ENCODE results near the gene TNNT2.
A peak's percentile ranks its signal among the peaks of the same experiment; 100 is the strongest.

TNNT2 gene

DNA sequence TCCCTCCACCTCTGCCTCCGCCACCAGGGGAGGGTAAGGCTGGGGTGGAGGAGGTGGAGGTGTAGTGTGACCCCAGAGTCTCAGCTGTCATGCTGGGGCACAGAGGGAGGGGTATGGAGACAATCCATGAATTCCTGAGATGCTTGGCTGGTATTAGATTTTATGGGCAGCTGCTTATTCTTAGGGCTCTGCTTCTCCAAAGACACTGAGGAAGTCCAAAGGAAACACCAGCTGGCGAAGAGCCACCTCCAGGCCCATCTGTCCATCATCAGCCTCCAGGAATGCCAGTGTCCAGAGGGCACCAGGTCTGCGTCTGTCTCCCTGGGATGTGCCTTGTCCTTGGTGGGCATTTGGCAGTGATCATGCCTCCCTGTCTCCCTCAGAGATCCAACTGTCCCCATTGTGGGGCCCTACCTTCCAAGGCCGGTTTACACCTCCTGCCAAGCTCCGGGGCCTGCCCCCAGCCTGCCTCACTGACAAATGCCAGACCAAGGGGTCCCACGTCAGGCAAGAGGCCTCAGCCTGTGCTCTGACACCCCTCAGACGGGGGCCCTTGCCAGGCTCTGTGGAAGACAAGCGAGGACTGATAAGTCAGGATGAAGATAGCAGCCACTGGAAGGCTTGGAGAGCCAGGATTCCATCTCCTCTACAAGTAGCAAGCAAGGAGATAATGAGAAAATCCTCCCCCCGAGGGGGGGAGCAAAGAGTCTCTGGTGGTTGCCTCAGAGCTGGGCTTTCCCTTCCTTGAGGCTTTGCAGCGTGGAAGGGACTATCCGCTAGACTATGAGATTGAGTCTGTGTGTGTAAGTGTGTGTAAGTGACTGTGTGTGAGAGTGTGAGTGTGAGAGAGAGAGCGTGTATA lies 42.5 kb upstream of the TNNT2 start:
- TF ChIP-seq, protein P1, sequence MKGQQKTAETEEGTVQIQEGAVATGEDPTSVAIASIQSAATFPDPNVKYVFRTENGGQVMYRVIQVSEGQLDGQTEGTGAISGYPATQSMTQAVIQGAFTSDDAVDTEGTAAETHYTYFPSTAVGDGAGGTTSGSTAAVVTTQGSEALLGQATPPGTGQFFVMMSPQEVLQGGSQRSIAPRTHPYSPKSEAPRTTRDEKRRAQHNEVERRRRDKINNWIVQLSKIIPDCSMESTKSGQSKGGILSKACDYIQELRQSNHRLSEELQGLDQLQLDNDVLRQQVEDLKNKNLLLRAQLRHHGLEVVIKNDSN (IDR thresholded peaks at IDR 0.05), result no peak
- TF ChIP-seq TEAD4 (IDR thresholded peaks at IDR 0.05), result peak; percentile 75

DNA sequence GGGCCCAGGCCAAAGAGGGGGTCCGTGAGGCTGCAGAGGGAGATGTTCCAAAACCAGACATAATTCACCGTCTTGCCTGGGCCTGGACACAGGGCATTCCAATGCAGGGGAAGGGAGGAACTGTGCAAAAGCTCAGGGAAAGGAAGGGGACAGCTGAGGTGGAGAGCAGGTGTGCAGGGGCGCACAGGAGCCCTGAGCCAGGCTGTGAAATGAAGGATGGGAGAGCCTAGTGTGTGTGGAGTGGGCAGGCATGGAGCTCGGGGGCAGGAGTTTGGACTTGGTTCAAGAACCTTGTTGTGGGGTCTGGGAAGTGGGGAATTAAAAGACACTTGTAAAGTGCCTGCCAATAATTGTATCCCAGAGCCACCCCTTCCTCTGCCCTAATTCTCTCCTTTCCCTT lies 41.8 kb upstream of the TNNT2 start:
- TF ChIP-seq NFIC (IDR thresholded peaks at IDR 0.05), result no peak
- no peak for TF ChIP-seq RAD21 (IDR thresholded peaks at IDR 0.05; ENCODE audit: low read depth)
- TF ChIP-seq EGR1 (IDR thresholded peaks at IDR 0.05), result no peak
- no peak for TF ChIP-seq FOXM1 (IDR thresholded peaks at IDR 0.05; ENCODE audit: borderline replicate concordance, low read depth)
- no peak for TF ChIP-seq TCF12 (IDR thresholded peaks at IDR 0.05; ENCODE audit: low read depth)
- TF ChIP-seq, protein P2, sequence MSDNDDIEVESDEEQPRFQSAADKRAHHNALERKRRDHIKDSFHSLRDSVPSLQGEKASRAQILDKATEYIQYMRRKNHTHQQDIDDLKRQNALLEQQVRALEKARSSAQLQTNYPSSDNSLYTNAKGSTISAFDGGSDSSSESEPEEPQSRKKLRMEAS (IDR thresholded peaks at IDR 0.05), result no peak
- no peak for TF ChIP-seq TAF1 (IDR thresholded peaks at IDR 0.05; ENCODE audit: low read depth)
- TF ChIP-seq, protein P3, sequence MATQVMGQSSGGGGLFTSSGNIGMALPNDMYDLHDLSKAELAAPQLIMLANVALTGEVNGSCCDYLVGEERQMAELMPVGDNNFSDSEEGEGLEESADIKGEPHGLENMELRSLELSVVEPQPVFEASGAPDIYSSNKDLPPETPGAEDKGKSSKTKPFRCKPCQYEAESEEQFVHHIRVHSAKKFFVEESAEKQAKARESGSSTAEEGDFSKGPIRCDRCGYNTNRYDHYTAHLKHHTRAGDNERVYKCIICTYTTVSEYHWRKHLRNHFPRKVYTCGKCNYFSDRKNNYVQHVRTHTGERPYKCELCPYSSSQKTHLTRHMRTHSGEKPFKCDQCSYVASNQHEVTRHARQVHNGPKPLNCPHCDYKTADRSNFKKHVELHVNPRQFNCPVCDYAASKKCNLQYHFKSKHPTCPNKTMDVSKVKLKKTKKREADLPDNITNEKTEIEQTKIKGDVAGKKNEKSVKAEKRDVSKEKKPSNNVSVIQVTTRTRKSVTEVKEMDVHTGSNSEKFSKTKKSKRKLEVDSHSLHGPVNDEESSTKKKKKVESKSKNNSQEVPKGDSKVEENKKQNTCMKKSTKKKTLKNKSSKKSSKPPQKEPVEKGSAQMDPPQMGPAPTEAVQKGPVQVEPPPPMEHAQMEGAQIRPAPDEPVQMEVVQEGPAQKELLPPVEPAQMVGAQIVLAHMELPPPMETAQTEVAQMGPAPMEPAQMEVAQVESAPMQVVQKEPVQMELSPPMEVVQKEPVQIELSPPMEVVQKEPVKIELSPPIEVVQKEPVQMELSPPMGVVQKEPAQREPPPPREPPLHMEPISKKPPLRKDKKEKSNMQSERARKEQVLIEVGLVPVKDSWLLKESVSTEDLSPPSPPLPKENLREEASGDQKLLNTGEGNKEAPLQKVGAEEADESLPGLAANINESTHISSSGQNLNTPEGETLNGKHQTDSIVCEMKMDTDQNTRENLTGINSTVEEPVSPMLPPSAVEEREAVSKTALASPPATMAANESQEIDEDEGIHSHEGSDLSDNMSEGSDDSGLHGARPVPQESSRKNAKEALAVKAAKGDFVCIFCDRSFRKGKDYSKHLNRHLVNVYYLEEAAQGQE (IDR thresholded peaks at IDR 0.05; ENCODE audit: low read depth), result no peak
- no peak for TF ChIP-seq CREB1 (IDR thresholded peaks at IDR 0.05; ENCODE audit: low read depth)
- no peak for TF ChIP-seq EP300 (IDR thresholded peaks at IDR 0.05; ENCODE audit: borderline replicate concordance)
- TF ChIP-seq ZBTB7A (IDR thresholded peaks at IDR 0.05; ENCODE audit: low read depth), result no peak
- no peak for TF ChIP-seq YY1 (IDR thresholded peaks at IDR 0.05; ENCODE audit: low read depth)
- no peak for TF ChIP-seq CEBPB (IDR thresholded peaks at IDR 0.05)
- TF ChIP-seq, protein P1 (IDR thresholded peaks at IDR 0.05), result no peak
- TF ChIP-seq TEAD4 (IDR thresholded peaks at IDR 0.05), result no peak

DNA sequence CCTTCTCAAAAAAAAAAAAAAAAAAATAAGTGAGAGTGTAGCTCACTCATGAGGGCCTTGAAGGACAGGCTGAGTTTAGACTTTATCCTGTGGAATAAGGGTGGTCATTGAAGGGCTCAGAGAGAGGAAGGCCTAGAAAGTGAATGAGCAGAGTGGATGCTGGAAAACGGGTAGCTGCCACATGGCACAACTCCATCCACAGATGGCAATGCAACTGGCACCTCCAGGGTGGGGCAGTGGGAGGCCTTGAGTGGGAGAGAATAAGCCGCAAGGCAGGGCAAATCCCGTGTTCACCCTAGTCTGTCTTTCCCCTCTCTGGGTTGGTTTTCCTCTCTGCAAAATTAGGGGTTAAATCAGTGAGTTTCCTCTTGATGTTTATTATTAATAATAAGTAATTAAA lies 41.0 kb upstream of the TNNT2 start:
- TF ChIP-seq EGR1 (IDR thresholded peaks at IDR 0.05) (no peak), CEBPB (IDR thresholded peaks at IDR 0.05) (no peak), YY1 (IDR thresholded peaks at IDR 0.05; ENCODE audit: low read depth) (no peak)
- TF ChIP-seq, protein P2 (IDR thresholded peaks at IDR 0.05), result no peak

DNA sequence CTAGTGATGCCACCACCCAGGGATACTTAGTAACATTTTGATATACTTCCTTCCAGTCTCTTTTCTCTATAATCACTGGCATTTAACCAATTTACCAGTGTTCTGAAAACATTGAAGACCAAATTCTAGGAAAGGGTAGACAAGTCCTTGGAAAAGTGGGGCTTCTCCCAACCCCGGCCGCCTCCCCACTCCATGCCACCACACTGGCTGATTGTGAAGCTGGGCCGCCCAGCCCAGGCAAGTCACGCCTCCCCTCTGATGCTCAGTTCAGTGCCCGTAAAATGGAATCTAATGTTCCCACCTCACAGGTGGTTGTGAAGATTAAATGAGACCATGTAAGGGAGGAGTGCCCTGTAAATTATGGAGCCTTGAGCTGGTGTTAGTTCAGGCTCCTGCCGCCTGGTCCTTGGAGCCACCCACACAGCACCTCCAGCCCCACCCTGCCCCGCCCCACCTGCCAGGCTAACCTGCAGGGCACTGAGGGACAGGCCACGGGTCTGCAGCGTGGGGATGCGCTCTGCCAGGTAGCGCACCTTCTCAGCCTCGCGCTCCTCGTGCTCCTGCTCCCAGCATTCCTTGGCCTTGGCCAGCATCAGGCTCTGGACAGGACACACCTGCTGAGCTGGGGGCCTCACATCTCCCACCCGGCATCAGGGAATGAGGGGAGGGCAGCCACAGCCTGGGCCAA lies 36.7 kb upstream of the TNNT2 start:
- TF ChIP-seq FOXM1 (IDR thresholded peaks at IDR 0.05; ENCODE audit: borderline replicate concordance, low read depth), result no peak
- TF ChIP-seq, protein P2 (IDR thresholded peaks at IDR 0.05), result no peak
- TF ChIP-seq TAF1 (IDR thresholded peaks at IDR 0.05; ENCODE audit: low read depth), result no peak
- no peak for TF ChIP-seq TEAD4 (IDR thresholded peaks at IDR 0.05)
- TF ChIP-seq RAD21 (IDR thresholded peaks at IDR 0.05; ENCODE audit: low read depth), result no peak
- TF ChIP-seq YY1 (IDR thresholded peaks at IDR 0.05; ENCODE audit: low read depth), result no peak
- no peak for TF ChIP-seq CREB1 (IDR thresholded peaks at IDR 0.05; ENCODE audit: low read depth)
- no peak for TF ChIP-seq NFIC (IDR thresholded peaks at IDR 0.05)
- no peak for TF ChIP-seq EP300 (IDR thresholded peaks at IDR 0.05; ENCODE audit: borderline replicate concordance)
- TF ChIP-seq, protein P3 (IDR thresholded peaks at IDR 0.05; ENCODE audit: low read depth), result no peak
- TF ChIP-seq TCF12 (IDR thresholded peaks at IDR 0.05; ENCODE audit: low read depth), result no peak
- TF ChIP-seq, protein P1 (IDR thresholded peaks at IDR 0.05), result no peak
- no peak for TF ChIP-seq ZBTB7A (IDR thresholded peaks at IDR 0.05; ENCODE audit: low read depth)
- no peak for TF ChIP-seq CEBPB (IDR thresholded peaks at IDR 0.05)
- TF ChIP-seq EGR1 (IDR thresholded peaks at IDR 0.05), result no peak

DNA sequence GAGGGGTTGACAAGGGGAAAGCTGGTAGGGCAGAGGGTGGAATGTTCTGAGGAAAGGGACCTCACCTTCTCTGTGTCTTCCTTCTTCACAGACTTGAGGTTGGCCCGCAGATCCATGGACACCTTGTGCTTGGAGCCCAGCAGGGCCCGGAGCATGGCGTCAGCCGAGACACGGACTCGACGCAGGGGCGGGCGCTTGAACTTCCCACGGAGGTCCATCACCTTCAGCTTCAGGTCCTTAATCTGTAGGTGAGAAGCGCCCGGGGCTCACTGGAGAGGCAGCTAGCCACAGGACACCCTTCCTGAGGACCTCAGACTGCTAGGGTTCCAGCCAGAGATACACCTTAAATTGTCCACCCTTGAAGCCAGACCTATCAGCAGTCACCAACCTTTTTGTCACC lies 33.8 kb upstream of the TNNT2 start:
- TF ChIP-seq RAD21 (IDR thresholded peaks at IDR 0.05; ENCODE audit: low read depth), result no peak
- TF ChIP-seq EP300 (IDR thresholded peaks at IDR 0.05; ENCODE audit: borderline replicate concordance), result no peak
- no peak for TF ChIP-seq EGR1 (IDR thresholded peaks at IDR 0.05)
- no peak for TF ChIP-seq TAF1 (IDR thresholded peaks at IDR 0.05; ENCODE audit: low read depth)
- TF ChIP-seq, protein P3 (IDR thresholded peaks at IDR 0.05; ENCODE audit: low read depth), result no peak
